ENCODE data around the gene KCNC1.

DNA sequence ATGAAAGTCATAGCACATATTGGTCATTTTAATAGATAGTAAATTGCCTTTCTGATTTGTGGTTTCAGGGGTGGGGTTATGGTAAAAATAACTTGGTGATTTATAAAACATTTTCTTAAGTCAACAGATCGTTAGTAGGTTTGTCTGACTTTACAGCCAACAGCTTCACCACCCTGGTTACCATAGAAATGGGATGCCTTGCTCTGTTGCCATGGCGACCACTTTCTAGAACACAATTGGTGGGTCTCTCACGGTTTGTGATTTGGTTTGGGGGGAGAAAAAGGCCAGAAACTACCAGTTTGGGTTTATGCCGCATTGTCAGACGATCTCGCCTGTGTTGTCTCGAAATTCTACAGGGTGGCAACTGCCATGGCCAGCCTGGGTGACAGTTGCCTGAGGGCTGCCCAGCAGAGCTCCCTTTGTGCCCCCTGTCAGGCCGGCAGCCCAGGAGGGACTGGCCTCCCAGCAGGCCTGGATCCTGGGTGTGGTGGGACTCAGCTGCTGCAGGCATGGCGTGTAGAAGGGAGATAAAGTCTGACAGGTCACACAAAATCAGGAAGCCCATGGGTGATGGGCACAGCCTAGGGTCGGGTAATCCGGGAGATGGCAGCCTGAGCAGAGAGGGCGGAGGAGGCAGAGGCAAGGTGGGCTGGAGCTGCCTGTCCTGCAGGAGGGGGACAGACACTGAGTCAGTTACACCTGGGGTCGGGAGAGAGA is 30.9 kb downstream of the KCNC1 start:
- TF ChIP-seq GATA3 (IDR thresholded peaks at IDR 0.05; ENCODE audit: borderline replicate concordance) (no peak), PHF8 (IDR thresholded peaks at IDR 0.05; ENCODE audit: borderline replicate concordance, low read depth) (no peak), EP300 (IDR thresholded peaks at IDR 0.05) (no peak), HDAC2 (IDR thresholded peaks at IDR 0.05) (no peak), KDM1A (IDR thresholded peaks at IDR 0.05; ENCODE audit: low read depth) (no peak), JUNB (IDR thresholded peaks at IDR 0.05) (no peak), NPAS2 (CRISPR knock-in tag; IDR thresholded peaks at IDR 0.05; ENCODE audit: borderline replicate concordance) (no peak), CEBPB (IDR thresholded peaks at IDR 0.05) (no peak), POLR2A (IDR thresholded peaks at IDR 0.05; ENCODE audit: low read length) (no peak), SREBF2 (IDR thresholded peaks at IDR 0.05) (no peak), ELK1 (IDR thresholded peaks at IDR 0.05; ENCODE audit: low read depth, low read length) (no peak), RCOR1 (IDR thresholded peaks at IDR 0.05; ENCODE audit: low read depth, low read length) (no peak), REST (IDR thresholded peaks at IDR 0.05) (no peak)
- TF ChIP-seq, protein P1, sequence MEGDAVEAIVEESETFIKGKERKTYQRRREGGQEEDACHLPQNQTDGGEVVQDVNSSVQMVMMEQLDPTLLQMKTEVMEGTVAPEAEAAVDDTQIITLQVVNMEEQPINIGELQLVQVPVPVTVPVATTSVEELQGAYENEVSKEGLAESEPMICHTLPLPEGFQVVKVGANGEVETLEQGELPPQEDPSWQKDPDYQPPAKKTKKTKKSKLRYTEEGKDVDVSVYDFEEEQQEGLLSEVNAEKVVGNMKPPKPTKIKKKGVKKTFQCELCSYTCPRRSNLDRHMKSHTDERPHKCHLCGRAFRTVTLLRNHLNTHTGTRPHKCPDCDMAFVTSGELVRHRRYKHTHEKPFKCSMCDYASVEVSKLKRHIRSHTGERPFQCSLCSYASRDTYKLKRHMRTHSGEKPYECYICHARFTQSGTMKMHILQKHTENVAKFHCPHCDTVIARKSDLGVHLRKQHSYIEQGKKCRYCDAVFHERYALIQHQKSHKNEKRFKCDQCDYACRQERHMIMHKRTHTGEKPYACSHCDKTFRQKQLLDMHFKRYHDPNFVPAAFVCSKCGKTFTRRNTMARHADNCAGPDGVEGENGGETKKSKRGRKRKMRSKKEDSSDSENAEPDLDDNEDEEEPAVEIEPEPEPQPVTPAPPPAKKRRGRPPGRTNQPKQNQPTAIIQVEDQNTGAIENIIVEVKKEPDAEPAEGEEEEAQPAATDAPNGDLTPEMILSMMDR (IDR thresholded peaks at IDR 0.05): no peak

Measured in A549 (cell line).